Esophagus muscularis mucosa (tissue), 3 donors: ENCODE results near the gene GAREM2.

Source experiments
- POLR2A ChIP-seq: fragments of 450-650 bp; IDR thresholded peaks from one replicate; pipeline ENCODE4 v1.6.1; 2017; ENCODE audit warnings: antibody characterized with exemption, moderate library complexity, mild to moderate bottlenecking, low read depth
- POLR2AphosphoS5 ChIP-seq, 2 donors: sonication (generic); formaldehyde crosslinking; IDR thresholded peaks; one replicate each; pipeline ENCODE4 v1.6.1; 2017; ENCODE audit warnings: antibody characterized with exemption in 2 of 2
- TF ChIP-seq, protein P1 (sequence below), 3 experiments: fragments of 200-600 bp in 2 of 3; fragments of 450-650 bp in 1 of 3; sonication (generic) in 2 of 3; IDR thresholded peaks; one replicate each; pipeline ENCODE4 v1.5.1; 2017 to 2019; ENCODE audit warnings: antibody characterized with exemption in 3 of 3, mild to moderate bottlenecking in 2 of 3, moderate library complexity in 1 of 3

GRCh38 chr2:26144031-26144430 lies 28.9 kb upstream of the GAREM2 start:
- TF ChIP-seq POLR2AphosphoS5 (IDR thresholded peaks at IDR 0.05): no peak
- TF ChIP-seq POLR2A: no peak
- TF ChIP-seq, protein P1, sequence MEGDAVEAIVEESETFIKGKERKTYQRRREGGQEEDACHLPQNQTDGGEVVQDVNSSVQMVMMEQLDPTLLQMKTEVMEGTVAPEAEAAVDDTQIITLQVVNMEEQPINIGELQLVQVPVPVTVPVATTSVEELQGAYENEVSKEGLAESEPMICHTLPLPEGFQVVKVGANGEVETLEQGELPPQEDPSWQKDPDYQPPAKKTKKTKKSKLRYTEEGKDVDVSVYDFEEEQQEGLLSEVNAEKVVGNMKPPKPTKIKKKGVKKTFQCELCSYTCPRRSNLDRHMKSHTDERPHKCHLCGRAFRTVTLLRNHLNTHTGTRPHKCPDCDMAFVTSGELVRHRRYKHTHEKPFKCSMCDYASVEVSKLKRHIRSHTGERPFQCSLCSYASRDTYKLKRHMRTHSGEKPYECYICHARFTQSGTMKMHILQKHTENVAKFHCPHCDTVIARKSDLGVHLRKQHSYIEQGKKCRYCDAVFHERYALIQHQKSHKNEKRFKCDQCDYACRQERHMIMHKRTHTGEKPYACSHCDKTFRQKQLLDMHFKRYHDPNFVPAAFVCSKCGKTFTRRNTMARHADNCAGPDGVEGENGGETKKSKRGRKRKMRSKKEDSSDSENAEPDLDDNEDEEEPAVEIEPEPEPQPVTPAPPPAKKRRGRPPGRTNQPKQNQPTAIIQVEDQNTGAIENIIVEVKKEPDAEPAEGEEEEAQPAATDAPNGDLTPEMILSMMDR (IDR thresholded peaks at IDR 0.05): no peak
